ENCODE data around the gene RRAGD.

Gene RRAGD

DNA sequence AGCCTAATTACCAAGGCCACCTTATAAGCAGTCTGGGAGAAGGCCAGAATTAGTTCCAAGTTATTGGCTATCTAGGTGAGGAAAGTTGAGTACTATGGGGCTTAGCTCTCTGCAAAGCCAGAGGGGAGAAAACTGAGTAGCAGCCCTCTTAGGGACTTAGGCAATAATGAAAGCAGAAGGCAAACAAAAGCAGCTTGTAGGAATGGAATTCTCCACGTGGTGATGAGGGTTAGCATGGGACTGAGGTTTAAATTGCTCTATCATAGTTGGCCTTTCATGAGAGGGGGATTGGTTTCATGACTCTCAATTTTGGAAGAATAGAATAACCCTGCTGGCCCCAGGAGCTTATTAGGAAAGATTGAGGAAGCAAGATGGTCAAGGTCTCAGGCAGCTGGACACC lies 52.5 kb downstream of the RRAGD start:
- H3K4me2 ChIP-seq (ENCODE audit: low read length): no peak overlapping the region
- no peaks in the 10 kb centered on the region for H3K27me3 ChIP-seq (ENCODE audit: insufficient read depth, low read length, poor library complexity)
- no CpG with 5 or more reads among the region's 1 CpG for WGBS (ENCODE audit: extremely low coverage, insufficient coverage, low lambda C conversion rate)
- H3K56ac ChIP-seq (ENCODE audit: low read length): no peak overlapping the region
- peak overlapping the region; percentile 41 for H4K5ac ChIP-seq (ENCODE audit: low read length)
- H4K8ac ChIP-seq (ENCODE audit: low read depth, low read length): no peak overlapping the region
- H3K9ac ChIP-seq (ENCODE audit: low read length): no peak overlapping the region
- H3K4me1 ChIP-seq (ENCODE audit: control insufficient read depth, low read depth, low read length): no peaks in the 10 kb centered on the region
- no peaks in the 10 kb centered on the region for H3K79me2 ChIP-seq (ENCODE audit: control insufficient read depth, insufficient read depth, low read length)
- H2BK120ac ChIP-seq (ENCODE audit: low read depth, low read length): no peak overlapping the region
- H2BK15ac ChIP-seq (replicated peaks; ENCODE audit: low read depth): no peak overlapping the region
- H3K4me3 ChIP-seq (ENCODE audit: low read length): no peak overlapping the region
- no peaks in the 10 kb centered on the region for H3K79me1 ChIP-seq (ENCODE audit: low read length)
- no peak overlapping the region for H3K18ac ChIP-seq (ENCODE audit: low read length)
- no peaks in the 10 kb centered on the region for H3K36me3 ChIP-seq (ENCODE audit: control insufficient read depth, insufficient read depth, low read length)
- no peak for DNase-seq
- H3K23ac ChIP-seq (ENCODE audit: low read length): no peak overlapping the region
- peak overlapping the region; percentile 25 for H3K4ac ChIP-seq (ENCODE audit: low read depth, low read length)
- H2AK5ac ChIP-seq (ENCODE audit: low read length): no peak overlapping the region
- H3K27ac ChIP-seq (ENCODE audit: low read depth, low read length): no peak overlapping the region
- H2BK5ac ChIP-seq (ENCODE audit: low read length): no peak overlapping the region

DNA sequence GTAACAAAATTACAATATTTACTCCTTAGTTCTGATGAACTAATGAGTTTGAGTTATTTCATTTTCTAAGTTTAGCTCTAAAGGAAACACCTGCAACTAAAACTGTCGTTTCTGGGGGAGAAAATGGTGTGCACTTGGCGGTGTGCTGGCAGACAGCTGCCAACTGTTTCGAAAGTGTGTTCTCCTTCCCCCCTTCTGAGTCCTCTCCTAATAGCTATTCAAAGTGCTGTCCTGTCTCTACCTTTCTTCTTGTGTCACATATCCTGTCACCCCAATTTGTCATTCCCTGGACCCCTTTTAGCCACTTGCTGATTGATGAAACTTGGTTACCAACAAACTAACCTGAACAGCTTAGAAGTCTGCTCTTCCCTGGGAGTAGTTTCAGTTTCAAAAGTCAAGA lies 54.7 kb downstream of the RRAGD start:
- Histone ChIP-seq H3K79me2 (ENCODE audit: control insufficient read depth, insufficient read depth, low read length) (no peaks in the 10 kb centered on the region), H3K4me1 (ENCODE audit: control insufficient read depth, low read depth, low read length) (no peaks in the 10 kb centered on the region), H2BK120ac (ENCODE audit: low read depth, low read length) (no peak overlapping the region), H3K79me1 (ENCODE audit: low read length) (no peaks in the 10 kb centered on the region), H3K4me3 (ENCODE audit: low read length) (no peak overlapping the region), H2BK5ac (ENCODE audit: low read length) (no peak overlapping the region), H3K18ac (ENCODE audit: low read length) (no peak overlapping the region), H3K56ac (ENCODE audit: low read length) (no peak overlapping the region), H4K8ac (ENCODE audit: low read depth, low read length) (no peak overlapping the region), H2AK5ac (ENCODE audit: low read length) (no peak overlapping the region), H3K23ac (ENCODE audit: low read length) (no peak overlapping the region), H3K27ac (ENCODE audit: low read depth, low read length) (no peak overlapping the region), H2BK15ac (replicated peaks; ENCODE audit: low read depth) (no peak overlapping the region), H3K36me3 (ENCODE audit: control insufficient read depth, insufficient read depth, low read length) (no peaks in the 10 kb centered on the region), H3K9ac (ENCODE audit: low read length) (no peak overlapping the region), H4K5ac (ENCODE audit: low read length) (no peak overlapping the region), H3K27me3 (ENCODE audit: insufficient read depth, low read length, poor library complexity) (no peaks in the 10 kb centered on the region), H3K4me2 (ENCODE audit: low read length) (no peak overlapping the region), H3K4ac (ENCODE audit: low read depth, low read length) (no peak overlapping the region)
- no CpG with 5 or more reads among the region's 3 CpGs for WGBS (ENCODE audit: extremely low coverage, insufficient coverage, low lambda C conversion rate)
- no peak for DNase-seq

DNA sequence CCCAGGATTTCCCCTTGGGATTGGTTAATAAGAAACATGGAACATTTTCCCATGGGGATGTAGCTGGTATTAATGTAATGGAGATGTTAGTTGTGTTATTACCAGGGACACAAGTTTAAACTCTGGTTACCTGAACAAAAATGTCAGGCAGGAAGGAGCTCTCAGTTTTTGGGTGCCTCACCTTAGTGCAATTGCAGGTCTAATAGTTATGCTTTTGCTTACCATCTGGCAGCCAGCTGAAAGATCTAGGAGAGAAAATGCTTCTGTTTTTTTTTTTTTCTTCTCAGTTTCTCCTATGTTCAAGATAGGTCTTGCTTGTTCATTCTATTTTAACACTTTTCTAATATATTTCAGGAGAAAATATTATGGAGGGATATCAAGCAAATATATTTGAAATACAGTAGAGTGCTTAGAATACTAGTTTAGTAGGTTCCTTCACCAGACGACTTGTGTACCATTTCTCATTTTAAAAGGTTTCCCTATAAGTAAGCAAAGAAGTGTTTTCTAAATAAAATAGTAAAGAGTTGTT lies 55.4 kb downstream of the RRAGD start:
- H3K36me3 ChIP-seq (ENCODE audit: control insufficient read depth, insufficient read depth, low read length): no peaks in the 10 kb centered on the region
- H3K18ac ChIP-seq (ENCODE audit: low read length): no peak overlapping the region
- H3K79me2 ChIP-seq (ENCODE audit: control insufficient read depth, insufficient read depth, low read length): peaks cover 3% of the 10 kb centered on the region
- no CpG with 5 or more reads among the region's 1 CpG for WGBS (ENCODE audit: extremely low coverage, insufficient coverage, low lambda C conversion rate)
- H3K4me2 ChIP-seq (ENCODE audit: low read length): no peak overlapping the region
- DNase-seq: no peak
- no peak overlapping the region for H2BK120ac ChIP-seq (ENCODE audit: low read depth, low read length)
- H3K56ac ChIP-seq (ENCODE audit: low read length): no peak overlapping the region
- no peak overlapping the region for H2BK15ac ChIP-seq (replicated peaks; ENCODE audit: low read depth)
- no peak overlapping the region for H3K4me3 ChIP-seq (ENCODE audit: low read length)
- no peaks in the 10 kb centered on the region for H3K79me1 ChIP-seq (ENCODE audit: low read length)
- H3K27me3 ChIP-seq (ENCODE audit: insufficient read depth, low read length, poor library complexity): no peaks in the 10 kb centered on the region
- H4K5ac ChIP-seq (ENCODE audit: low read length): no peak overlapping the region
- no peak overlapping the region for H2AK5ac ChIP-seq (ENCODE audit: low read length)
- H3K27ac ChIP-seq (ENCODE audit: low read depth, low read length): no peak overlapping the region
- no peaks in the 10 kb centered on the region for H3K4me1 ChIP-seq (ENCODE audit: control insufficient read depth, low read depth, low read length)
- no peak overlapping the region for H2BK5ac ChIP-seq (ENCODE audit: low read length)
- H3K4ac ChIP-seq (ENCODE audit: low read depth, low read length): no peak overlapping the region
- no peak overlapping the region for H3K23ac ChIP-seq (ENCODE audit: low read length)
- no peak overlapping the region for H4K8ac ChIP-seq (ENCODE audit: low read depth, low read length)
- H3K9ac ChIP-seq (ENCODE audit: low read length): no peak overlapping the region

DNA sequence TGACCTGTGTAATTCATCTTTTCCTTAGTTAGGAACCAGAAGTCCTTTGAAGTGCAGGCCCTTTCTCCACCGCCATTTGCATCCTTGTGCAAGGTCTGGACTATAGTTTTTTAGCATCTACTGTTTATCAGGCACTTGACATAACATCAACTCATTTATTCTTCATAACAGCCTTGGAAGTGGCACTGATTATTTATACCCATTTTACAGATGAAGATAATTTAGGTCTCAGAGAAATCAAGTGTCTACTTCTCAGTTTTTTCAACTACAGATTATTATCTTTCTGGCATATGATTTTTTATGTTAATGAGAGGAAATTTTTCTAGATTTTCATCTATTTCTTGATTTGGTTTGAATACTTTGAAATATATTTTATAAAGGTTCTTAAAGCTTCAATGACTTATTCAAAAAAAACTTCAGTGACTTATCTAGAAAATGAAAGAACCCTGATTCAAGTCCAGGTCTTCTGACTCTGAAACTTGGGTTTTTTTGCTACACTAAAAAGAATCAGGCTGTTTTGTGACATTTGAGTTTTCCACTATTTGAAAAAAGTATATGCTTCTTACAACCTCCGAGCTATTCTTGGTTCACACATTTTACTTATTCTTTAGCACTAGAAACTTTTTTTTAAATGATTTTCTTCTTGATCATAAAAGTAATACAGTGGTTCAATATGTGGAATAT lies 56.4 kb downstream of the RRAGD start:
- H2BK5ac ChIP-seq (ENCODE audit: low read length): no peak overlapping the region
- no peak for DNase-seq
- H2AK5ac ChIP-seq (ENCODE audit: low read length): no peak overlapping the region
- no peak overlapping the region for H2BK15ac ChIP-seq (replicated peaks; ENCODE audit: low read depth)
- no peak overlapping the region for H3K9ac ChIP-seq (ENCODE audit: low read length)
- H3K4me1 ChIP-seq (ENCODE audit: control insufficient read depth, low read depth, low read length): no peaks in the 10 kb centered on the region
- H3K27me3 ChIP-seq (ENCODE audit: insufficient read depth, low read length, poor library complexity): no peaks in the 10 kb centered on the region
- no peak overlapping the region for H4K8ac ChIP-seq (ENCODE audit: low read depth, low read length)
- no peak overlapping the region for H4K5ac ChIP-seq (ENCODE audit: low read length)
- H3K56ac ChIP-seq (ENCODE audit: low read length): no peak overlapping the region
- no peak overlapping the region for H3K4me2 ChIP-seq (ENCODE audit: low read length)
- no CpG with 5 or more reads among the region's 2 CpGs for WGBS (ENCODE audit: extremely low coverage, insufficient coverage, low lambda C conversion rate)
- H3K79me2 ChIP-seq (ENCODE audit: control insufficient read depth, insufficient read depth, low read length): peaks cover 11% of the 10 kb centered on the region
- H2BK120ac ChIP-seq (ENCODE audit: low read depth, low read length): no peak overlapping the region
- H3K27ac ChIP-seq (ENCODE audit: low read depth, low read length): no peak overlapping the region
- no peak overlapping the region for H3K18ac ChIP-seq (ENCODE audit: low read length)
- no peak overlapping the region for H3K23ac ChIP-seq (ENCODE audit: low read length)
- H3K79me1 ChIP-seq (ENCODE audit: low read length): peaks cover under 1% of the 10 kb centered on the region
- no peaks in the 10 kb centered on the region for H3K36me3 ChIP-seq (ENCODE audit: control insufficient read depth, insufficient read depth, low read length)
- no peak overlapping the region for H3K4me3 ChIP-seq (ENCODE audit: low read length)
- no peak overlapping the region for H3K4ac ChIP-seq (ENCODE audit: low read depth, low read length)

DNA sequence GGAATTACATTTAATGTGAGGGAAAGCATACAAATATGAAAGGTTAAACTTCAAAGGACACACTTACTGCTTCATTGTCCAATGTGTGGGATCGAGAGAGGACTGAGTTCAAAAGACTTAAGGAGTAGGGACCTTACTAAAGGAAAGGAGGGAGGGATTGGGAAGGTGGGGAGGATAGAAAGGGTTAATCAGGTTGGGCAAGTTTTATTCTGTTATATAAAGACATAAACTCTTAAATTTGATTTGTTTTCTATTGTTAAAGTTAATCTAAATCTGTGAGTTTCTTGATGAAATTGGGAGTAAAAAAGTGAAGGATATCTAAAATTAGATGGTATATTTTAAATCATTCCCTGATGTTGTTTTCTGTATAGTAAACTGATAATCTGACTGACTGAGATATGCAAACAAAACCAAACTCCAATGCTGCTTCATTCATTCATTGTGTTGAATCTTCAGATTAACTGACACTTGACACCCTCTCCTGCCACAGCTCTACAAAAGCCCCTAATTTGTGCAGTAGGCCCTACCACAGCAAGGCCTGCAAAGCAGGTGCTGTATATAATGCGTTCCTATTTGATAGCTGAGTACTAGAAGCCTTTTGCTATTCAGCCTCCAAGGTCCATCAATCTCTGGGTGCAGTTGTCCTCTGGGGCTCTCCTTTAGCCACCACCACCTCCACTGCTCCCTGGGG lies 58.2 kb downstream of the RRAGD start:
- H3K36me3 ChIP-seq (ENCODE audit: control insufficient read depth, insufficient read depth, low read length): no peaks in the 10 kb centered on the region
- H3K4me2 ChIP-seq (ENCODE audit: low read length): no peak overlapping the region
- H3K27ac ChIP-seq (ENCODE audit: low read depth, low read length): no peak overlapping the region
- DNase-seq: no peak
- no peaks in the 10 kb centered on the region for H3K27me3 ChIP-seq (ENCODE audit: insufficient read depth, low read length, poor library complexity)
- no peak overlapping the region for H2BK120ac ChIP-seq (ENCODE audit: low read depth, low read length)
- peak overlapping the region; percentile 94 for H3K56ac ChIP-seq (ENCODE audit: low read length)
- H3K79me1 ChIP-seq (ENCODE audit: low read length): peaks cover 6% of the 10 kb centered on the region
- H4K5ac ChIP-seq (ENCODE audit: low read length): no peak overlapping the region
- WGBS (ENCODE audit: extremely low coverage, insufficient coverage, low lambda C conversion rate): no CpG with 5 or more reads among the region's 2 CpGs
- H2AK5ac ChIP-seq (ENCODE audit: low read length): no peak overlapping the region
- no peak overlapping the region for H2BK15ac ChIP-seq (replicated peaks; ENCODE audit: low read depth)
- H3K4me1 ChIP-seq (ENCODE audit: control insufficient read depth, low read depth, low read length): no peaks in the 10 kb centered on the region
- H3K23ac ChIP-seq (ENCODE audit: low read length): no peak overlapping the region
- no peak overlapping the region for H3K9ac ChIP-seq (ENCODE audit: low read length)
- no peak overlapping the region for H3K18ac ChIP-seq (ENCODE audit: low read length)
- no peak overlapping the region for H4K8ac ChIP-seq (ENCODE audit: low read depth, low read length)
- H3K4ac ChIP-seq (ENCODE audit: low read depth, low read length): no peak overlapping the region
- no peak overlapping the region for H3K4me3 ChIP-seq (ENCODE audit: low read length)
- peaks cover 17% of the 10 kb centered on the region for H3K79me2 ChIP-seq (ENCODE audit: control insufficient read depth, insufficient read depth, low read length)
- no peak overlapping the region for H2BK5ac ChIP-seq (ENCODE audit: low read length)
